ENCODE measurements around the gene PSMB7. TPM values are rescaled to one million over a fixed set of nuclear protein-coding genes. Genes with fewer than 3 reads are reported as not detected.
"Not testable (repeated sequence)": the region's sequence is repeated elsewhere in the genome, so short reads cannot be mapped to it uniquely, and the experiment has no call there.

Gene PSMB7
- total RNA-seq, 4 donors from 2014 or later, result 67.6 to 110 (median 90.8) TPM

GRCh38 chr9:124436320-124436719 is 21.1 kb upstream of the PSMB7 start:
- no peak overlapping the region for H3K4me3 ChIP-seq
- H3K27ac ChIP-seq, result no peak overlapping the region
- no peaks in the 10 kb centered on the region for H3K9me3 ChIP-seq
- no peak for DNase-seq
- H3K27me3 ChIP-seq, result no peaks in the 10 kb centered on the region
- no peaks in the 10 kb centered on the region for H3K4me1 ChIP-seq
- H3K36me3 ChIP-seq, result no peaks in the 10 kb centered on the region
- TF ChIP-seq POLR2A (IDR thresholded peaks at IDR 0.05) (no peak), CTCF (IDR thresholded peaks at IDR 0.05) (no peak)

GRCh38 chr9:124429530-124429867 is 14.3 kb upstream of the PSMB7 start:
- peak in 1 of 3 donors; percentile 15 for DNase-seq
- TF ChIP-seq CTCF (IDR thresholded peaks at IDR 0.05) (no peak), POLR2A (IDR thresholded peaks at IDR 0.05) (no peak)
- H3K9me3 ChIP-seq, result no peaks in the 10 kb centered on the region
- H3K4me1 ChIP-seq, result no peaks in the 10 kb centered on the region
- H3K27ac ChIP-seq, result no peak overlapping the region
- no peaks in the 10 kb centered on the region for H3K27me3 ChIP-seq
- H3K36me3 ChIP-seq, result no peaks in the 10 kb centered on the region
- no peak overlapping the region for H3K4me3 ChIP-seq

- H3K27me3 ChIP-seq, result no peaks in the 10 kb centered on the region
- H3K4me1 ChIP-seq, result no peaks in the 10 kb centered on the region
- H3K36me3 ChIP-seq, result no peaks in the 10 kb centered on the region
- H3K4me3 ChIP-seq, result no peak overlapping the region
- no peaks in the 10 kb centered on the region for H3K9me3 ChIP-seq
- H3K27ac ChIP-seq, result no peak overlapping the region
- TF ChIP-seq CTCF (IDR thresholded peaks at IDR 0.05), result no peak
- TF ChIP-seq POLR2A (IDR thresholded peaks at IDR 0.05), result no peak
- peak in 1 of 3 donors; percentile 39 for DNase-seq
Observed at GRCh38 chr9:124428751-124429529, 13.7 kb upstream of the PSMB7 start.

GRCh38 chr9:124427281-124427680 is 12.0 kb upstream of the PSMB7 start:
- no peaks in the 10 kb centered on the region for H3K4me1 ChIP-seq
- H3K27ac ChIP-seq, result no peak overlapping the region
- H3K27me3 ChIP-seq, result no peaks in the 10 kb centered on the region
- no peaks in the 10 kb centered on the region for H3K36me3 ChIP-seq
- no peak overlapping the region for H3K4me3 ChIP-seq
- peak in 1 of 3 donors; percentile 13 for DNase-seq
- TF ChIP-seq POLR2A (IDR thresholded peaks at IDR 0.05), result no peak
- no peak for TF ChIP-seq CTCF (IDR thresholded peaks at IDR 0.05)
- H3K9me3 ChIP-seq, result no peaks in the 10 kb centered on the region

- no peaks in the 10 kb centered on the region for H3K27me3 ChIP-seq
- H3K36me3 ChIP-seq, result no peaks in the 10 kb centered on the region
- no peak overlapping the region for H3K27ac ChIP-seq
- no peaks in the 10 kb centered on the region for H3K9me3 ChIP-seq
- TF ChIP-seq CTCF (IDR thresholded peaks at IDR 0.05), result no peak
- no peak for TF ChIP-seq POLR2A (IDR thresholded peaks at IDR 0.05)
- H3K4me1 ChIP-seq, result no peaks in the 10 kb centered on the region
- peak in 1 of 3 donors; percentile 15 for DNase-seq
- H3K4me3 ChIP-seq, result no peak overlapping the region
Observed at GRCh38 chr9:124426361-124426760, 11.1 kb upstream of the PSMB7 start.

- H3K27ac ChIP-seq, H3K4me3 ChIP-seq, DNase-seq: not testable (repeated sequence)
Observed at GRCh38 chr9:124425733-124426132, 10.5 kb upstream of the PSMB7 start.

More at GRCh38 chr9:124425733-124426132, 10.5 kb upstream of the PSMB7 start:
- H3K27me3 ChIP-seq, H3K9me3 ChIP-seq, H3K36me3 ChIP-seq, H3K4me1 ChIP-seq: not testable (repeated sequence)
